ENCODE measurements around the gene TMEM141. TPM values are rescaled to one million over a fixed set of nuclear protein-coding genes. Genes with fewer than 3 reads are reported as not detected.

The TMEM141 gene
- total RNA-seq, 1 donor: 39.7 TPM

- H3K4me3 ChIP-seq (ENCODE audit: low read depth, low read length): no peak overlapping the region
- TF ChIP-seq CTCF (IDR thresholded peaks at IDR 0.05; ENCODE audit: insufficient read depth, low read depth, low read length): no peak
- no peak for DNase-seq (ENCODE audit: low read depth)
These were observed 45.6 kb upstream of the TMEM141 start for GRCh38 chr9:136745389-136746154.

GRCh38 chr9:136746155-136746490, 45.0 kb upstream of the TMEM141 start:
- no peak for DNase-seq (ENCODE audit: low read depth)
- H3K4me3 ChIP-seq (ENCODE audit: low read depth, low read length): no peak overlapping the region
- no peak for TF ChIP-seq CTCF (IDR thresholded peaks at IDR 0.05; ENCODE audit: insufficient read depth, low read depth, low read length)

- no peak for TF ChIP-seq CTCF (IDR thresholded peaks at IDR 0.05; ENCODE audit: insufficient read depth, low read depth, low read length)
- H3K4me3 ChIP-seq (ENCODE audit: low read depth, low read length): no peak overlapping the region
- DNase-seq (ENCODE audit: low read depth): no peak
These were observed 44.5 kb upstream of the TMEM141 start for GRCh38 chr9:136746621-136747020.

- no peak for DNase-seq (ENCODE audit: low read depth)
- TF ChIP-seq CTCF (IDR thresholded peaks at IDR 0.05; ENCODE audit: insufficient read depth, low read depth, low read length): no peak
- H3K4me3 ChIP-seq (ENCODE audit: low read depth, low read length): no peak overlapping the region
These were observed 43.7 kb upstream of the TMEM141 start for GRCh38 chr9:136747161-136748060.

DNA sequence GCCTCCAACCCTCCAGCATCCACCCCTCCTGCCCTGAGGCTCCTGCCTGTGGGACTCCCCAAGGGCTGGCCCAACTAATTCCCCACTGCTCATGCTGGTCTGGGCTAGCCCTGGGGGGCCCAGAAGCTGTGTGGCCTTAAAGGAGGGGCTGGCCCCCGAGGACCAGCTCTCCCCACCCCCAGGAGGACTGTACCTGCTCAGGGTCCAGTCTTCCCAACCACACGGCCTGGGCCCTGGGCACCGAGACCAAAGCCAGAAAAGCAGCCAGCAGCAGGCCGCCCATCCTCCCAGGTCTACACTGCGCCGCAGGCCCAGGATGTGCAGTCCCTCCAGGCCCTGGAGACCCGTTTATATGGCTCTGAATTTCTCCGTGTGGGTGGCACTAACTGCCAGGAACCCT, 42.9 kb upstream of the TMEM141 start, which contains the start of gene LCN6:
LCN6 (minus strand) TSS at position 325 of the 400 bp plus-strand sequence; CDS start at position 283, 42 bp downstream.
- no peak within 1 kb of the TSS for H3K4me3 ChIP-seq (ENCODE audit: low read depth, low read length)
- TF ChIP-seq CTCF (IDR thresholded peaks at IDR 0.05; ENCODE audit: insufficient read depth, low read depth, low read length): no peak
- DNase-seq (ENCODE audit: low read depth): no peak

- DNase-seq (ENCODE audit: low read depth): no peak
- no peak overlapping the region for H3K4me3 ChIP-seq (ENCODE audit: low read depth, low read length)
- TF ChIP-seq CTCF (IDR thresholded peaks at IDR 0.05; ENCODE audit: insufficient read depth, low read depth, low read length): no peak
These were observed 42.2 kb upstream of the TMEM141 start for GRCh38 chr9:136748666-136749611.
